ENCODE data around the gene DMRTC2.

DMRTC2 gene

GRCh38 chr19:41845001-41845050 lies at the start of gene DMRTC2:
Gene DMRTC2, plus strand, starts transcription at chr19:41845042. Its CDS starts 2,387 bp downstream, at chr19:41847429.
- no peak within 1 kb of the TSS for H3K4me3 ChIP-seq (ENCODE audit: low read depth in 1 of 2, low read length in 1 of 2)
- no peaks in the 10 kb centered on the region for H3K36me3 ChIP-seq
- no peak for TF ChIP-seq CTCF (IDR thresholded peaks at IDR 0.05)
- no peak within 1 kb of the TSS for H3K27ac ChIP-seq
- no peaks in the 10 kb centered on the region for H3K27me3 ChIP-seq
- H3K9me3 ChIP-seq = no peaks in the 10 kb centered on the region
- H3K4me1 ChIP-seq (ENCODE audit: control insufficient read depth in 1 of 2, insufficient read depth in 1 of 2, low read depth in 1 of 2, low read length in 1 of 2) = peaks cover 7 to 8% of the 10 kb centered on the region in 2 experiments

- Histone ChIP-seq H3K27me3 (no peaks in the 10 kb centered on the region), H3K4me1 (ENCODE audit: control insufficient read depth in 1 of 2, insufficient read depth in 1 of 2, low read depth in 1 of 2, low read length in 1 of 2) (peaks cover 67 to 78% of the 10 kb centered on the region in 2 experiments), H3K9me3 (no peaks in the 10 kb centered on the region), H3K36me3 (peaks cover 41% of the 10 kb centered on the region), H3K4me3 (ENCODE audit: low read depth in 1 of 2, low read length in 1 of 2) (peak within 1 kb of the TSS; percentile 81 to 83), H3K27ac (peak within 1 kb of the TSS; percentile 100)
- no peak for TF ChIP-seq CTCF (IDR thresholded peaks at IDR 0.05)
These were observed 48.5 kb upstream of the DMRTC2 start, which contains the start of gene CEACAM3 for GRCh38 chr19:41796362-41796761. Gene CEACAM3, plus strand, starts transcription at chr19:41796587. Its CDS starts 91 bp downstream, at chr19:41796678.

- H3K27ac ChIP-seq = peak overlapping the region; percentile 100
- no peak for TF ChIP-seq CTCF (IDR thresholded peaks at IDR 0.05)
- H3K4me3 ChIP-seq (ENCODE audit: low read depth in 1 of 2, low read length in 1 of 2) = peak overlapping the region; percentile 81 to 83
- H3K4me1 ChIP-seq (ENCODE audit: control insufficient read depth in 1 of 2, insufficient read depth in 1 of 2, low read depth in 1 of 2, low read length in 1 of 2) = peaks cover 73 to 83% of the 10 kb centered on the region in 2 experiments
- peaks cover 45% of the 10 kb centered on the region for H3K36me3 ChIP-seq
- no peaks in the 10 kb centered on the region for H3K27me3 ChIP-seq
- H3K9me3 ChIP-seq = no peaks in the 10 kb centered on the region
These were observed 47.9 kb upstream of the DMRTC2 start for GRCh38 chr19:41796901-41797300.

- Histone ChIP-seq H3K9me3 (no peaks in the 10 kb centered on the region), H3K4me3 (ENCODE audit: low read depth in 1 of 2, low read length in 1 of 2) (peak overlapping the region; percentile 81 to 83), H3K36me3 (peaks cover 53% of the 10 kb centered on the region), H3K27ac (peak overlapping the region; percentile 100), H3K27me3 (no peaks in the 10 kb centered on the region), H3K4me1 (ENCODE audit: control insufficient read depth in 1 of 2, insufficient read depth in 1 of 2, low read depth in 1 of 2, low read length in 1 of 2) (peaks cover 78 to 100% of the 10 kb centered on the region in 2 experiments)
- TF ChIP-seq CTCF (IDR thresholded peaks at IDR 0.05) = no peak
These were observed 45.3 kb upstream of the DMRTC2 start for GRCh38 chr19:41799444-41800000.

- Histone ChIP-seq H3K27ac (peak overlapping the region; percentile 100), H3K36me3 (peaks cover 61% of the 10 kb centered on the region), H3K9me3 (no peaks in the 10 kb centered on the region), H3K4me1 (ENCODE audit: control insufficient read depth in 1 of 2, insufficient read depth in 1 of 2, low read depth in 1 of 2, low read length in 1 of 2) (peaks cover 78 to 100% of the 10 kb centered on the region in 2 experiments), H3K4me3 (ENCODE audit: low read depth in 1 of 2, low read length in 1 of 2) (peak overlapping the region; percentile 81 to 83), H3K27me3 (no peaks in the 10 kb centered on the region)
- no peak for TF ChIP-seq CTCF (IDR thresholded peaks at IDR 0.05)
These were observed 43.8 kb upstream of the DMRTC2 start for GRCh38 chr19:41801031-41801430.

GRCh38 chr19:41801792-41802211 lies 43.0 kb upstream of the DMRTC2 start:
- Histone ChIP-seq H3K4me3 (ENCODE audit: low read depth in 1 of 2, low read length in 1 of 2) (peak overlapping the region; percentile 81 to 83), H3K36me3 (peaks cover 68% of the 10 kb centered on the region), H3K4me1 (ENCODE audit: control insufficient read depth in 1 of 2, insufficient read depth in 1 of 2, low read depth in 1 of 2, low read length in 1 of 2) (peaks cover 79 to 100% of the 10 kb centered on the region in 2 experiments), H3K27ac (peak overlapping the region; percentile 100), H3K27me3 (no peaks in the 10 kb centered on the region), H3K9me3 (no peaks in the 10 kb centered on the region)
- peak; percentile 24 for TF ChIP-seq CTCF (IDR thresholded peaks at IDR 0.05)

Data from neutrophil (primary cell).